Measurements from ENCODE around the gene RAPH1.
A peak's percentile ranks its signal among the peaks of the same experiment; 100 is the strongest.
"Not testable (repeated sequence)": the region's sequence is repeated elsewhere in the genome, so short reads cannot be mapped to it uniquely, and the experiment has no call there.

RAPH1 gene

DNA sequence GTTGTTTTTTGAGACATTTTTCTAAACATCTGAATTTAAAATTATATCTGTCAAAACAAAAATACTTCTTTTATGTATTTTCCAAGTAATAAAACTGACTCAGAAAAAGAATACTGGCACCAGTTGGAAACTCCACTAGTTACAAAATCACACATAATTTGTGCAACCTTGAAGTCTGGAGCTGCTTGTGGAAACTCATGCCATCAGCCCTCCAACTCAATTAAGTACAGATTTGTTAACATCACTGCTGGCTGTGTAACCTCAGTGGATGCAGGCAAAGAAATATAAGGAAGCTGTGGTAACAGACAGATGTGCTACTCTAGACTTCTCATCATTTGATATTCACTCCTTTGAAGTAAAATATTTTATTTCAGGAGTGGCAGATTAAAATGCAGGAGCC lies 30.0 kb upstream of the RAPH1 start:
- Mint-ChIP-seq H3K9me3 (no peaks in the 10 kb centered on the region), H3K27ac (no peak overlapping the region), H3K27me3 (no peaks in the 10 kb centered on the region), H3K4me1 (no peaks in the 10 kb centered on the region), H3K36me3 (no peaks in the 10 kb centered on the region), H3K4me3 (no peak overlapping the region)

DNA sequence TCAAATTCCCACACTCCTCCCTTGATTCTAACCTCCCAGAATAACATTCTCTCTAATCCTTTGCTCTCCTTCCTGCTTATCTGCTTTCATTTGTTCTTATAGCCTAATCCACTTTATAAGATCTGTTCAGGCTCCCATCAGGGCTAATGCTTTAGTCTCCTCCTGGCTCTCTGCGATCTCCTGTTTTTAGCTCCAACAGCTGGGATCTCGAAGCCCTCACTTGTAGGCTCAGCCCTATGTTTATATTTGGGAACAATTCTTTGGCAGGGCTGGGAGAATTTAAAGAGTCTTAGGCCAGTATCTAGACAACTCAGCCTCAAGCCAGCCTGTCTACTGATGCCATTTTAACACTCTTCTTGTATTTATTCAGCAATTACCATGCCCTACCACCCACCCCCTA lies 27.2 kb upstream of the RAPH1 start:
- Mint-ChIP-seq H3K27me3 (no peaks in the 10 kb centered on the region), H3K9me3 (no peaks in the 10 kb centered on the region), H3K27ac (no peak overlapping the region), H3K4me1 (no peaks in the 10 kb centered on the region), H3K36me3 (no peaks in the 10 kb centered on the region), H3K4me3 (no peak overlapping the region)

DNA sequence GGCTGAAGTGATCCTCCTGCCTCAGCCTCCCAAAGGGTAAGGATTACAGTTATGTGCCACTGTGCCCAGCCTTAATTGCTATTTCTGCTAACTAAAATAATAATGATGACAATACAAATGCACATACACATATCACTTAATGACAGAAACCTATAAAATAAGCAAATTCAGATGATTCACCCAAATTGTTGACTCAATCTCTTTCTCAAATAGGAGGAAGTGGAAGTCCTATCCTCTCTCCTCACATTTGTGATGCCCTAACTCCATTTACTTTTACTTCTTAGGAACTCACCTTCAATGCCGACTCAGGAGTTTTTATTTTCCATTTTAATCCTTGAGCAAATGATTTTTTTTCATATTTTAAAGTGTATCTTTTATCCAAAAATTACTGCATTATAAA lies 24.5 kb upstream of the RAPH1 start:
- Mint-ChIP-seq H3K9me3 (no peaks in the 10 kb centered on the region), H3K27ac (no peak overlapping the region), H3K4me3 (no peak overlapping the region), H3K36me3 (no peaks in the 10 kb centered on the region), H3K4me1 (no peaks in the 10 kb centered on the region), H3K27me3 (no peaks in the 10 kb centered on the region)

DNA sequence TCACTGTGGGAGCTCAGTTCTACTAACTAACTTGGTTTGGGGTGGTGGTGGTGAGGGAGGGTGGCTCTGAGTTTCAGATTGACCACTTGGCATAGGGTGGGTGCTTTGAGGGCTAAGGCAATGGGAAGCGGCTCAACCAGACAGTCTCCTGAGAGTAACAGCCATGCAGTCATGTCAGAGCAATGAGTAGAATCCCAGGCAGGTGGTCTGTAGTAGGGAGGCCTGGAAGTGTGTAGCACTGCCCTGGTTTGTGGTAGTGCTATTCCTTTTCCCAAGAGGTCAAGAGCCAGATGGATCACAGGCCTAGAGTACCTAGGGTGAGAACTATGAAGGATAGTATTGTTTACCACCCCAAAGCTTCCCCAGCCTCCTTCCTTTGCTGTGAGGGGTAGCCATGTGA lies 18.7 kb upstream of the RAPH1 start:
- no peaks in the 10 kb centered on the region for H3K9me3 Mint-ChIP-seq
- no peak overlapping the region for H3K27ac Mint-ChIP-seq
- peaks cover 7% of the 10 kb centered on the region for H3K4me1 Mint-ChIP-seq
- H3K4me3 Mint-ChIP-seq: no peak overlapping the region
- H3K36me3 Mint-ChIP-seq: no peaks in the 10 kb centered on the region
- no peaks in the 10 kb centered on the region for H3K27me3 Mint-ChIP-seq

DNA sequence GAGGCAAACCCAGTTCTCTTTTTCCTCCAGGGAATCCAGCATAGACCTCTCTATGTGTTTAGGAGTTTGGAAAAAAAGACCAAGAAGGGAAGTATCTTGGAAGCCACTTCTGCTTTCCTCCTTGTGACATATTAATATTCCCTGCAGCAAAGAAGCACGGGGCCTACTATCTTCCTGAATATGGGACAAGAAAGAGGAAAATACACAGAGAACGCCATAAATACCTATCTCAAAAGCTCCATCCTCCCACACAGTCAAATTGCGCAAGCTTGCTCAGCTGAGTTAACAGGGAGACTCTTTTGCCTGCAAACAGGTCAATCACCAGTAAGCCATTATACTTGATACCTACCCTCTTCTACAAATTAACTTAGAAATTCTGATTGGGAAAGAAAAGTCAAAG lies 16.7 kb upstream of the RAPH1 start:
- Mint-ChIP-seq H3K4me1 (peaks cover 18% of the 10 kb centered on the region), H3K36me3 (no peaks in the 10 kb centered on the region), H3K9me3 (no peaks in the 10 kb centered on the region), H3K4me3 (no peak overlapping the region), H3K27me3 (no peaks in the 10 kb centered on the region), H3K27ac (no peak overlapping the region)

DNA sequence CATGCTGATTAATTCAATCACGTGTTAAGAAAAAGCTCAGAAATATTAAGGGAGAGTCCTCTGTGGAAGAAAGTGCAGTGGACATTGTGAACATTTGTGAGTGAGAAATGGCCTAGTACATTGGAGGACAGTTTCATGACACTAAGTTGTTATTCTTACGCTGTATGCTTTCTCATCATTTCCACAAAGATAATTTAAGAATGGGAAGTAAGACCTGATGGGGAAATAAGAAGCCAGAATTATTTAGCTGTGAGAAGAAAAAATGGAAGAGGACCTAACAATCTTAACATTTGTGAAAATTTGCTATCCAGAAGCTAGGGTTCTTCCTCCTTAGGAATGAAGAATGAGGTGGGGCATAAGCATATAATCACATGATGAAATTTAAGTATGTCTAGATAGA lies 15.2 kb upstream of the RAPH1 start:
- H3K27ac Mint-ChIP-seq: no peak overlapping the region
- no peaks in the 10 kb centered on the region for H3K27me3 Mint-ChIP-seq
- H3K4me1 Mint-ChIP-seq: peaks cover 18% of the 10 kb centered on the region
- no peaks in the 10 kb centered on the region for H3K9me3 Mint-ChIP-seq
- no peaks in the 10 kb centered on the region for H3K36me3 Mint-ChIP-seq
- no peak overlapping the region for H3K4me3 Mint-ChIP-seq

DNA sequence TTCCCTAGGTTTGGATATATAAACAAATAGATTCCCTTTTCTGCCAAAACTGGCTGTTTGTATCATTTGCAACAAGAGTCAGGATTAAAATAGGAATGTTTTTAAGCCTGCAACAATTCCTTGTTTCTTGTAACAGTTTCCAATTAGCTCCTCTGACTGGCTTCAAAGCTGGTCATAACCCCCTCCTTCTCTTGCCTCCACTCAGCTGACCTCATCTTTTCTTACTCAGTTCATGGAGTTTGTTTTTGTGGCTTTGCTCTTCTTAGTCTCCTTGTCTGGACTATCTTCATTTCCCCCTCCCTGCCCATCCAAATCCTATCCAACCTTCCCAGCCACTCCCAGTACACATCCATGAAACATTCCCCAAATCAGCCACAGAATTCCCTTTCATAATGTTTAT lies 14.3 kb upstream of the RAPH1 start:
- H3K4me1 Mint-ChIP-seq: peaks cover 18% of the 10 kb centered on the region
- H3K36me3 Mint-ChIP-seq: no peaks in the 10 kb centered on the region
- no peak overlapping the region for H3K27ac Mint-ChIP-seq
- no peaks in the 10 kb centered on the region for H3K9me3 Mint-ChIP-seq
- no peak overlapping the region for H3K4me3 Mint-ChIP-seq
- H3K27me3 Mint-ChIP-seq: no peaks in the 10 kb centered on the region

DNA sequence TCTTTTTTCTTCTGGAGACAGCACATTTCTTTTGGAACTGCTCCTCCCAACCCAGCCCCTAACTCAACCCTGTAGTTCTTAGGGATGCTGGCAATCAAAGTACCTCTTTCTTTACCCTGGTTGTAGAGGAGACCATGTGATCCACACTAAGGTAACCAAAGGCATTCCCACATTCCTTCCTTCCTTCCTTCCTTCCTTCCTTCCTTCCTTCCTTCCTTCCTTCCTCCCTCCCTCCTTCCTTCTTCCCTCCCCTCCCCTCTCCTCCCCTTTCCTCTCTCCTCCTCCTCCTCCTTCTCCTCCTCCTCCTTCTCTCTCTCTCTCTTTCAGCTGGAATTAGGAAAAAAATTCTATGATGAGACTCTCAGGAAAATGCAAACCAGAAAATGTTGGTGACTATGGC lies 13.8 kb upstream of the RAPH1 start:
- no peaks in the 10 kb centered on the region for H3K9me3 Mint-ChIP-seq
- H3K27ac Mint-ChIP-seq: no peak overlapping the region
- H3K4me3 Mint-ChIP-seq: no peak overlapping the region
- no peaks in the 10 kb centered on the region for H3K27me3 Mint-ChIP-seq
- H3K4me1 Mint-ChIP-seq: peaks cover 18% of the 10 kb centered on the region
- H3K36me3 Mint-ChIP-seq: no peaks in the 10 kb centered on the region

DNA sequence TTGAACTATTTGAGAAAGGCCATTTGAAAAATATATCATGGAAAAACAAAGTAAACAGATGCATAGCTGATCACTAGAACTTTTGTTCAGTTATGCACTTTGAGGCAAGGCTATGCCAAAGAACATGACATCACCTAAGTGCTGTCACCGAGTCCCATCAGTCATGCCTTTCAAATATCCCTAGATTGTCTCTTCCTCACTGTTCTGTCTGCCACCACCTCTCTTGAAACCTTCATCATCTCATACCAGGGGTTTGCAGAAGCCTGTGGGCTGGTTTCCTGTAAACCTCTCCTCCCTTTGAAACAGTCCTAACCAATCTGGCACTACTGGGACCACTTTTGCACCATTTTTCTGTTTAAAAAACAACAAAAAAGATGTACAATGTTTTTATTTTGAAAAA lies 12.3 kb upstream of the RAPH1 start:
- Mint-ChIP-seq H3K9me3 (no peaks in the 10 kb centered on the region), H3K36me3 (no peaks in the 10 kb centered on the region), H3K27me3 (no peaks in the 10 kb centered on the region), H3K4me1 (peaks cover 18% of the 10 kb centered on the region), H3K27ac (no peak overlapping the region), H3K4me3 (no peak overlapping the region)

DNA sequence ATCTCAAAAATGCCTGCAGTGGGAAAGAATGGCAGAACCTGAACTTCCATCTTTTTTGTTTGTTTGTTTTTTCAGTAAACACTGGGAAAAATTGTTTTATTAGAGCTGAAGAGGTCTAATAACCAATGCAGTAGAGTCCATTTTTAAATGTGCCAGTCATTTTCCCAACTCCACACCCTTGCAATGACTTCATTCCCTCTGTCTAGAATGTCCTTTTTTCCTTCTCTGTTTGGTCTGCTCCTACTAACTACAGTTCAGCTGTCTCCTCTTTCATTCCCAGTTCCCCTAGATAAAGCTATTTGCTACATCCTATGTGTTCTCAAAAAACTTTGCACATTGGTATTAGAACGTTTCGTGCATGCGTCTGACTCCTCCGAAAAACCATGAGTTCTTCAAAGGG lies 9.3 kb upstream of the RAPH1 start:
- no peaks in the 10 kb centered on the region for H3K36me3 Mint-ChIP-seq
- no peak overlapping the region for H3K4me3 Mint-ChIP-seq

DNA sequence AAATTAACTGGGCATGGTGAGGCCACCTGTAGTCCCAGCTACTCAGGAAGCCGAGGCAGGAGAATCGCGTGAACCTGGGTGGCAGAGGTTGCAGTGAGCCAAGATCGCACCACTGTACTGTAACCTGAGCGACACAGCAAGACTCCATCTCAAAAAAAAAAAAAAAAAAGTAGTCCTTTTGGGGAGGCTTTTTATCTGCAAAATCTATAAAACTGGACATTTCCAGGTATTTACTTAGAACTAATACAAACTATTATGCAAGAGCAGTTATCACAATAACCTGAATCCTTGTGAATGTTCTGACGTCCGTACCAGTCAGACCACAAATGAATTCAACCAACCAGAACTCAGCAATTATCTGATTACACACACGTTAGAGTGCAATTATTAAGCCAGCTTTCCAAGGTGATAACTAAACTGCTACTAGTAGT lies 8.8 kb upstream of the RAPH1 start:
- peaks cover 17% of the 10 kb centered on the region for H3K4me1 Mint-ChIP-seq
- H3K27me3 Mint-ChIP-seq: no peaks in the 10 kb centered on the region
- no peak overlapping the region for H3K27ac Mint-ChIP-seq
- no peaks in the 10 kb centered on the region for H3K36me3 Mint-ChIP-seq
- H3K4me3 Mint-ChIP-seq: no peak overlapping the region
- peaks cover under 1% of the 10 kb centered on the region for H3K9me3 Mint-ChIP-seq

More for the DNA sequence above, 9.3 kb upstream of the RAPH1 start:
- H3K4me1 Mint-ChIP-seq: peaks cover 20% of the 10 kb centered on the region
- no peak overlapping the region for H3K27ac Mint-ChIP-seq
- H3K27me3 Mint-ChIP-seq: no peaks in the 10 kb centered on the region
- no peaks in the 10 kb centered on the region for H3K9me3 Mint-ChIP-seq

DNA sequence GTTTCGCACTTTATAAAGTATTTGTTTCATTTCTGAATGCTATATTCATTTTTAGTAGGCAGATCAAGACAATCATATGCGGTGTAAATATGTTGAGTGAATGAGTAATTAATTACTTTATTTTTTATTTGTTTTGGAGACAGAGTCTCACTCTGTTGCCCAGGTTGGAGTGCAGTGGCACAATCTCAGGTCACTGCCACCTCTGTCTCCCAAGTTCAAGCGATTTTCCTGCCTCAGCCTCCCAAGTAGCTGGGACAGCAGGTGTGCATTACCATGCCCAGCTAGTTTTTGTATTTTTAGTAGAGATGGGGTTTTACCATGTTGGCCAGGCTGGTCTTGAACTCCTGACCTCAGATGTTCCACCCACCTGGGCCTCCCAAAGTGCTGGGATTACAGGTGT lies 5.5 kb upstream of the RAPH1 start:
- H3K4me3 Mint-ChIP-seq, H3K9me3 Mint-ChIP-seq, H3K27me3 Mint-ChIP-seq, H3K27ac Mint-ChIP-seq, H3K36me3 Mint-ChIP-seq: not testable (repeated sequence)
- peaks cover 25% of the 10 kb centered on the region for H3K4me1 Mint-ChIP-seq

DNA sequence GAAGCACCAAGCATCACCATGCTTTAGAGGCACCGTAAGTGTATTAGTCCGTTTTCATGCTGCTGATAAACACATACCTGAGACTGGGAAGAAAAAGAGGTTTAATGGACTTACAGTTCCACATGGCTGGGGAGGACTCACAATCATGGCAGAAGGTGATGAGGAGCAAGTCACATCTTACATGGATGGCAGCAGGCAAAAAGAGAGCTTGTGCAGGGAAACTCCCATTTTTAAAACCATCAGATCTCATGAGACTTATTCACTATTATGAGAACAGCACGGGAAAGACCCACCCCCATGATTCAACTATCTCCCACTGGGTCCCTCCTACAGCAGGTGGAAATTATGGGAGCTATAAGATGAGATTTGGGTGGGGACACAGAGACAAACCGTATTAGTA lies 3.1 kb upstream of the RAPH1 start:
- H3K27ac Mint-ChIP-seq: peak overlapping the region; percentile 78
- not testable (repeated sequence) for H3K9me3 Mint-ChIP-seq, H3K27me3 Mint-ChIP-seq, H3K36me3 Mint-ChIP-seq, H3K4me3 Mint-ChIP-seq
- peaks cover 40% of the 10 kb centered on the region for H3K4me1 Mint-ChIP-seq

DNA sequence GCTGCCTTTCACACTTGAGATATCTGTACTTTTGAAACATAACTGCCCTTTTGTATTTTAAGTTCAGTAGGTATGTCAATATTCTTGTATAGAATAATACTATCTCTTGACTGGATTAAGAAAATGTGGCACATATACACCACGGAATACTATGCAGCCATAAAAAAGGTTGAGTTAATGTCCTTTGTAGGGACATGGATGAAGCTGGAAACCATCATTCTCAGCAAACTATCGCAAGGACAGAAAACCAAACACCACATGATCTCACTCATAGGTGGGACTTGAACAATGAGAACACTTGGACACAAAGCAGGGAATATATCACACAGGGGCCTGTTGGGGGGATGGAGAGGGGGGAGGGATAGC lies 1.5 kb upstream of the RAPH1 start:
- Mint-ChIP-seq H3K4me1 (peaks cover 52% of the 10 kb centered on the region), H3K27ac (peak overlapping the region; percentile 23)

DNA sequence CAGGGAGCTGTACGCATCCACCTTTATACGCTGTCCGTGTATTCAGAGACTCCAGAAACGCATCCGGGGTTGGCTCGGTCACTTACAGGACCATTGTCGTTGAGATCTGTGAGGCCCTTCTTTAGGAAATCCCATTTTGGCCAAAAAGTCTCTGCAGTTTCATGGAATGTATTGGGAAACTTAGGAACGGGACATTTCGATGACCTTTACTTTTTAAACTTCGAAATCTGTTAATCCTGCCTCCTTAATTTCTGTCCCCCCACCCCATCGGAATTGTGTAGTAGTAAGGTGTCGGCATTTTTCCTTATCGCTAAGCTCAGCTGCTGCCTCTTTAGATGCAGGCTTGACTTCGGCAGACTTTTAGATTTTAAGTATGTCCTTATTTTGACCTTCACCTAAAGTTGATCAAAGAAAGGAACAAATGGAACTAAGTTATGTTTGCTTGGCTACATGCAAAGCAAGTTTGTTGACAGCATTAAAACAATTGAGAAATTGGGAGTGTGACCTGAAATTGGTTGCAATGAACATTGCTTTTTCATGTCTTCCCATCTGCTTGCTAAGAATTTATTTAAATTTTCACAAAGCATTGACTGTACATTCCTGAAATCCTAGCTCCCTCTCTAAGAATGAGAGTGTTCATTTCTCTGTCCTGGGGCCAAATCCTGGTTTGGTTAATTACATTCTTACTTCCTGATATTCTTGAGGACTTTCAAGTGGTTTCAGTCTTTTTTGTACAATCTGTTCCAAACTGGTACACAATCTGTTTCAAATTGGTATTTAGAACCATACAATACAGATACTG lies 884 bp upstream of the RAPH1 start:
- Mint-ChIP-seq H3K4me1 (peaks cover 55% of the 10 kb centered on the region), H3K27me3 (peaks cover 7% of the 10 kb centered on the region), H3K4me3 (peak overlapping the region; percentile 89), H3K36me3 (peaks cover 2% of the 10 kb centered on the region), H3K9me3 (peaks cover 6% of the 10 kb centered on the region), H3K27ac (peak overlapping the region; percentile 88)

More for the DNA sequence above, 1.5 kb upstream of the RAPH1 start:
- H3K27me3 Mint-ChIP-seq, H3K36me3 Mint-ChIP-seq, H3K9me3 Mint-ChIP-seq: not testable (repeated sequence)
- peak overlapping the region; percentile 89 for H3K4me3 Mint-ChIP-seq

DNA sequence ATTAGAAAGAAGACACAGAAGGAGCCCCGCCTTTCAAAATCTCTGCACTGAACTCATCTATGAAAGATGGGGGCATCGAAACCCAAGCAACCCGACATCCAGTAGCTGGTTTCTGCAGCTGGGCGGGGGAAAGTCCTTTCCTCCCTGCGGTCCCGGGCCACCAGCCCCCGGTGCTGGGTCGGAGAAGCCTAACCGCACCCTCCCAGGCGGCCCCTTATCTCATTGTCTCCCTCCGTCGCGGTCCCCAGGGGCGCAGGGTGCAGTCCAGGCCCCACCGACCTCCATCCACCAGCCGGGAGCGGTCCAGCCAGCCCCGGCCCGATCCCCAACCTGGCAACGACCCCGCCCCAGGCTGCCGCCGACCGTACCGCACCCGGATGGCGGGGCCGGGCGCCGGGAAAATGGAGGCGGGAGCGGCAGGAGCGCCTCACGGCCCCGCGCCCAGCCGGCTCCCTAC lies 452 bp downstream of the RAPH1 start:
- Mint-ChIP-seq H3K9me3 (peaks cover 6% of the 10 kb centered on the region), H3K36me3 (peaks cover 2% of the 10 kb centered on the region), H3K27me3 (peaks cover 8% of the 10 kb centered on the region), H3K27ac (peak overlapping the region; percentile 41), H3K4me3 (peak overlapping the region; percentile 97), H3K4me1 (peaks cover 52% of the 10 kb centered on the region)
